ENCODE measurements around the gene TXNRD3.

GRCh38 chr3:126671521-126671920 lies 16.6 kb upstream of the TXNRD3 start:
- no peak for TF ChIP-seq LEF1 (IDR thresholded peaks at IDR 0.05; ENCODE audit: borderline replicate concordance)
- TF ChIP-seq SP1 (IDR thresholded peaks at IDR 0.05): no peak
- no peak for TF ChIP-seq ELF4 (IDR thresholded peaks at IDR 0.05)
- no peak for TF ChIP-seq PKNOX1 (IDR thresholded peaks at IDR 0.05)
- no peak for TF ChIP-seq HDGF (IDR thresholded peaks at IDR 0.05; ENCODE audit: borderline replicate concordance)
- no peak for TF ChIP-seq ARNT (IDR thresholded peaks at IDR 0.05)
- no peak for TF ChIP-seq BHLHE40 (IDR thresholded peaks at IDR 0.05; ENCODE audit: borderline replicate concordance)
- no peak for TF ChIP-seq NFRKB (IDR thresholded peaks at IDR 0.05)
- no peak for TF ChIP-seq FOXK2 (IDR thresholded peaks at IDR 0.05)
- no peak for TF ChIP-seq SUZ12 (IDR thresholded peaks at IDR 0.05)
- no peak for TF ChIP-seq FOXA1 (IDR thresholded peaks at IDR 0.05)
- no peak for TF ChIP-seq CTBP1 (IDR thresholded peaks at IDR 0.05; ENCODE audit: borderline replicate concordance)
